ENCODE results near the gene ENDOD1. TPM values are rescaled to one million over a fixed set of nuclear protein-coding genes. Genes with fewer than 3 reads are reported as not detected.
"Not testable (repeated sequence)": the region's sequence is repeated elsewhere in the genome, so short reads cannot be mapped to it uniquely, and the experiment has no call there.

Gene ENDOD1
- total RNA-seq, 4 donors from 2014 or later, result 31.1 to 52.3 (median 36.8) TPM

DNA sequence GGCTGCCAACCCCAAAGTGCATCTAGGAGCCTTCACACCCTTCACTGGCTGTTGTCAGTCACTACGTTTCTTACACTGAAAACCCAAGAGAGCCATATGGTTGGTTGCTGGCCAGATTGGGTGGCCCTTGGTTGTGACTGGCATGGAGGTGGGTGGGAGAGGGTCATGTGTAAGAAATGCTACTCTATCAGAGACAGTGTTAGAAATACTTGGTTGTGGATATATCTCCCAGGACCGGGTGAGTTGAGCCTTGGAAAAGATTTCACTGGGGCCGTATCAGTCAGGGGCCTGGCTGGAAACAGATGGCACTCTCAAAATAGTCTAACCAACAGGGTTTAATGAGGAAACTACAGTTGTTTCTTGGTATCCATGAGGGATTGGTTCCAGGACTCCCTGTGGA is 15.2 kb downstream of the ENDOD1 start:
- 94 to 98% methylated on average over 3 of the region's 3 CpGs for WGBS, 2 donors

DNA sequence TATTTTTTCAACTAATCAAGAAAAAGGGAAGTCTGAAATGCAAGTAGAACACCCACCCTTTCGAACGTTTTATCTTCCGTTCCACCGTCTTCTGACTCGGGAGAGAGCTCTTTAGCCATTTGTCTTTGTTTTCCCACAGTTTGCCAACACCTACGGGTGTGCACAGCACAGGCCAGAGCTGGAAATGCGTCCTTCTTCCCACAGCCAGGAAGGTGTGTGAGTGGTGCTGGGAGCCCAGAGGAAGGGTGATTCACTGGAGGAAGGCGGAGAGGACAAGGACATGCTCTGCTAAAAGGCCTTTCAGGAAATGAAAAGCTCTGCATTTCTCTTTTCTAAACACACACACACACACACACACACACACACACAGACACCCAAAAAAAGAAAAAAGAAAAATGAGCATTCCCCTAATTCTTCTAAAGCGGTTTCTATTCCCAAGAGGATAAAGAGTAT is 18.5 kb downstream of the ENDOD1 start:
- no peaks in the 10 kb centered on the region for H3K27me3 ChIP-seq
- intact Hi-C loops (cut with DNase I), result no loop called here
- H3K4me1 ChIP-seq, result peaks cover 10 to 23% of the 10 kb centered on the region in 2 donors
- H3K36me3 ChIP-seq, result no peaks in the 10 kb centered on the region
- peak; percentile 14 for DNase-seq
- TF ChIP-seq, protein P1, sequence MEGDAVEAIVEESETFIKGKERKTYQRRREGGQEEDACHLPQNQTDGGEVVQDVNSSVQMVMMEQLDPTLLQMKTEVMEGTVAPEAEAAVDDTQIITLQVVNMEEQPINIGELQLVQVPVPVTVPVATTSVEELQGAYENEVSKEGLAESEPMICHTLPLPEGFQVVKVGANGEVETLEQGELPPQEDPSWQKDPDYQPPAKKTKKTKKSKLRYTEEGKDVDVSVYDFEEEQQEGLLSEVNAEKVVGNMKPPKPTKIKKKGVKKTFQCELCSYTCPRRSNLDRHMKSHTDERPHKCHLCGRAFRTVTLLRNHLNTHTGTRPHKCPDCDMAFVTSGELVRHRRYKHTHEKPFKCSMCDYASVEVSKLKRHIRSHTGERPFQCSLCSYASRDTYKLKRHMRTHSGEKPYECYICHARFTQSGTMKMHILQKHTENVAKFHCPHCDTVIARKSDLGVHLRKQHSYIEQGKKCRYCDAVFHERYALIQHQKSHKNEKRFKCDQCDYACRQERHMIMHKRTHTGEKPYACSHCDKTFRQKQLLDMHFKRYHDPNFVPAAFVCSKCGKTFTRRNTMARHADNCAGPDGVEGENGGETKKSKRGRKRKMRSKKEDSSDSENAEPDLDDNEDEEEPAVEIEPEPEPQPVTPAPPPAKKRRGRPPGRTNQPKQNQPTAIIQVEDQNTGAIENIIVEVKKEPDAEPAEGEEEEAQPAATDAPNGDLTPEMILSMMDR (IDR thresholded peaks at IDR 0.05), result no peak
- TF ChIP-seq POLR2A (IDR thresholded peaks at IDR 0.05), result no peak
- H3K9me3 ChIP-seq, result no peaks in the 10 kb centered on the region
- no peak overlapping the region for H3K4me3 ChIP-seq (replicated peaks in 1 of 3)
- WGBS, 2 donors, result 70 to 76% methylated on average over 9 of the region's 9 CpGs
- H3K27ac ChIP-seq, result peak overlapping the region; percentile 2 to 83 (median 76)

More for the DNA sequence above, 15.2 kb downstream of the ENDOD1 start:
- Histone ChIP-seq H3K27ac (no peak overlapping the region), H3K4me3 (replicated peaks in 1 of 3) (no peak overlapping the region), H3K4me1 (peaks cover 10 to 23% of the 10 kb centered on the region in 2 donors), H3K27me3 (no peaks in the 10 kb centered on the region), H3K9me3 (no peaks in the 10 kb centered on the region), H3K36me3 (no peaks in the 10 kb centered on the region)
- intact Hi-C loops (cut with DNase I), result no loop called here
- no peak for DNase-seq
- TF ChIP-seq POLR2A (IDR thresholded peaks at IDR 0.05), result no peak
- TF ChIP-seq, protein P1 (IDR thresholded peaks at IDR 0.05), result no peak

DNA sequence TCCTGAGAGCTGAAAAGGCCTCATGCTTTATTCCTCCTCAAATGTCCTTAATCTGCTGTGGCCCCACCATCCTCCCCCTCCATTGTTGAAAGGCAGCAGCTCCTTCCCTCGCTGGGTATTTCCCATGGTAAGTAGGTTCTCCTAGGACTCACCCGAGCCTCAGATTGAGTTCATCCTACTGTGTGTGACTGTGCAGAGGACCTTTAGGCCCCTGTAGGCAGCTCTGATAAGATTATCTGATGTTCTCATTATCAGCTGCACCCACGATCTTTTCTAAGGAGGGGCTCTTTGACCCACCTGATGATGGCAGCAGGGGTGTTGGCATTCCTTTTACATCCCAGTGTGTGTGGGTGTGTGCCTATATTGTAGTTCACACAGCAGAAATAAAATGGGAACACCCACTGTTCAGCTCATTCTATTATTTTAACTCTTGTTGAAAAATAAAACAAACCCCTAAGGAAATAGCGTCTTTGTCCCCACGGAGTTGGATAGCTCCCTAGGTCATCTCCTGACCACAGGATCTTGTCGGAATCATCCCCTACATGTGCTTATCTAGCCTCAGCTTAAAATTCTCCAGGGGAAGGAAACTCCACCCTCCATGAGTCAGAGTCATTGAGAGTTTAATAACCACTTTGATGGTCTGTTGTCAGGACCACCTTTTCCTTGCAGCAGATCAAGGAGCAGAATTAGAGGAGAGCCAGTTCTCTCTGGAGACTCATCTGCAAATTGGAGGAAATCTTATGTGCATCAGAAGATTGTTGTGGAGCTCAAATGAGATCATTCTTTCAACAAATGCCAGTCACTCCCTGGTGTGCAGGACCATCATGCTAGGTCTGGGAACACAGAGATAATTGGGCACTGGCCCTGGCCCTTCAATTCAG is 19.3 kb downstream of the ENDOD1 start:
- TF ChIP-seq, protein P1 (IDR thresholded peaks at IDR 0.05), result no peak
- no peak for TF ChIP-seq POLR2A (IDR thresholded peaks at IDR 0.05)
- no peak for DNase-seq
- Histone ChIP-seq H3K27me3 (no peaks in the 10 kb centered on the region), H3K9me3 (no peaks in the 10 kb centered on the region), H3K4me1 (peaks cover 10 to 23% of the 10 kb centered on the region in 2 donors), H3K36me3 (no peaks in the 10 kb centered on the region), H3K27ac (peak overlapping the region; percentile 33 to 76 (median 52)), H3K4me3 (replicated peaks in 1 of 3) (no peak overlapping the region)
- intact Hi-C loops (cut with DNase I), result no loop called here
- WGBS, 2 donors, result 66 to 71% methylated on average over 6 of the region's 6 CpGs

DNA sequence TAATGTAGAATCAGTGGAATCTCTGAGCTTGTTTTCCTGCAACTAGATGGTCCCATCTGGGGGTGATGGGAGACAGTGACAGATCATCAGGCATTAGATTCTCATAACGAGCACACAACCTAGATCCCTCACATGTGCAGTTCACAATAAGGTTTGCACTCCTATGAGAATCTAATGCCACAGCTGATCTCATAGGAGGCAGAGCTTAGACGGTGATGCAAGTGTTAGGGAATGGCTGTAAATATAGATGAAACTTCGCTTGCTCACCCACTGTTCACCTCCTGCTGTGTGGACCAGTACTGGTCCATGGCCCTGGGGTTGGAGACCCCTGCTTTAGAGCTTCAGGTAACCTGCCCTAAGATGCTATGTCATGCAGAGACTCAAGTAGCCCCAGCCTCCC is 21.8 kb downstream of the ENDOD1 start:
- H3K27ac ChIP-seq; H3K4me3 ChIP-seq (replicated peaks in 1 of 3); DNase-seq; H3K27me3 ChIP-seq; H3K36me3 ChIP-seq; H3K9me3 ChIP-seq; intact Hi-C loops (cut with DNase I): not testable (repeated sequence)
- 98 to 100% methylated on average over 3 of the region's 3 CpGs for WGBS, 2 donors
- peaks cover 10 to 23% of the 10 kb centered on the region in 2 donors for H3K4me1 ChIP-seq

DNA sequence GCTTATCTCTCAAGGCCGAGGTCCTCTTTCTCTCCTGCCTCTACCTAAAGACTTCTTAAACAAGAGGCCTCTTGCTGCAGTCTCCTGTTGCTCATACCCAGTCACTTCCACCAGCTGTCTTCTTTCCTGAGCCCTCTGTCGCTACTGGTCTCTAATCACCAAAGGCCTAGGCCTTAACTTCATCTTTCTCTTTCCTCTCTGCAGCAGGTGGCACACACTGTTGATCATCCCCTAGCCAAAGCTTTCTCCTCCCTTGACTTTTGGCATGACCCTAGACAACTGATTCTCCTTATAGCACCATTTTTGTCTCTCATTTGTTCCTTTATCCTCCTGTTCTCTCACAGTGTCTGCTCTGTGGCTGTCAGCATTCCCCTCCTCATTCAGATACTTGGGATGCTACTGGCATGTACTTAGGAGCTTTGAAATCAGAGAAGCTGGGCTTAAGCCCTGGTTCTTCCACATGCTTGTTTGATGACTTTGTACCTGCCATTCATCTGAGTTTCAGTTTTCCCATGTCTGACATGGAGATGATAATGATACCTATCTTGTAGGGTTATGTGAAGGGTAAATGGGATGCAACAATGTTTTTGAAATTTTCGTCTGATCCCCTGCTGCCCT is 22.4 kb downstream of the ENDOD1 start:
- peaks cover 8 to 19% of the 10 kb centered on the region in 2 donors for H3K4me1 ChIP-seq
- WGBS, 2 donors, result 88 to 90% methylated on average over 3 of the region's 3 CpGs
- DNase-seq, result no peak
- TF ChIP-seq, protein P1 (IDR thresholded peaks at IDR 0.05), result no peak
- TF ChIP-seq POLR2A (IDR thresholded peaks at IDR 0.05), result no peak
- no peak overlapping the region for H3K4me3 ChIP-seq (replicated peaks in 1 of 3)
- no peaks in the 10 kb centered on the region for H3K36me3 ChIP-seq
- H3K27ac ChIP-seq, result no peak overlapping the region
- no peaks in the 10 kb centered on the region for H3K27me3 ChIP-seq
- H3K9me3 ChIP-seq, result no peaks in the 10 kb centered on the region
- intact Hi-C loops (cut with DNase I), result no loop called here

Measured in thyroid gland (tissue), 4 donors.